Erythroblast (primary cell): Measurements from ENCODE around the gene AQP6.

Source experiments
- GATA1 ChIP-seq: IDR thresholded peaks from 2 replicates; pipeline ENCODE4 v1.6.1; 2011; ENCODE audit warnings: low read depth, mild to moderate bottlenecking, control low read depth, low read length, moderate library complexity
- POLR2A ChIP-seq: IDR thresholded peaks from 2 replicates; pipeline ENCODE4 v1.6.1; 2011; ENCODE audit warnings: mild to moderate bottlenecking, low read length

DNA sequence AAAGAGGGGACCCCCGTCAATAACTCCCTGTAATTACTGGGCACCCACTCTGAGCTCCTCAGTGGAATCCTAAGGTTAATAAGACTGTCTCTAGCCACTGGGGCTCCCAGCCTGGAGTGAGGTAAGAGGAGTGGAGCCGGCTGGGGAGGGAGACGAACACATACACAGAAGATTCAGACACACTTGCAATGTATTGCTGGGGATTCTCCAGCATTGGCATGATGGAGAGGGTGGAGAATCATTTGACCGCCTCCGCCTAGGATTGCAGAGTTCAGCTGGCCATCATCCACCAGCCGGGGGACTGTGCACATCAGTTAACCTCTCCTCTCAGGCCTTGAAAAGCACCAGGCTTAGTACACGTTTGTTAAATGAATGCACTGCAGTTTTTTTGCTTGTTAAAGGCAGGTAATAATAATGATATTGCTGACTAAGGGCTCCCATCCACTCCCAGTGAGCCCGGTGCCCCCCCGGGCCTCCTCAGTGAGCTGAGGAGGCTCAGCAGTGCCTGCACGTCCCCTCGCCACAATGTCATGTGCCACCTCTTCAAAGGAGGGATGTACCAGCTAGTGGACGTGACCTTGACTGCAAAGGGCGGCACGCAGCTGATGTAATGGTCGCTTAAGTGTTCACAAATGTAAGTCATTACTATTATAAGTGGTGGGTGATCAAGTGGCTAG lies 48.7 kb upstream of the AQP6 start:
- TF ChIP-seq POLR2A: no peak
- no peak for TF ChIP-seq GATA1
